DMS114 treated with DMSO at 0.1 percent for 48 hours (cell line): ENCODE data around the gene GFRA1.
"Not testable (repeated sequence)": the region's sequence is repeated elsewhere in the genome, so short reads cannot be mapped to it uniquely, and the experiment has no call there.

Experiments used
- DNase-seq: peaks from one replicate; lab custom pipeline; 2025; ENCODE audit not compliant: unreplicated experiment; lab: John Stamatoyannopoulos, UW

The GFRA1 gene

GRCh38 chr10:116043861-116044260, 229.1 kb downstream of the GFRA1 start:
- no peak for DNase-seq

GRCh38 chr10:116043304-116043703, 229.7 kb downstream of the GFRA1 start:
- no peak for DNase-seq

GRCh38 chr10:116041948-116042347, 231.1 kb downstream of the GFRA1 start:
- DNase-seq, result no peak

- no peak for DNase-seq
Measured at GRCh38 chr10:116039612-116040011, 233.4 kb downstream of the GFRA1 start.

- no peak for DNase-seq
Measured at GRCh38 chr10:116038259-116038658, 234.7 kb downstream of the GFRA1 start.

- not testable (repeated sequence) for DNase-seq
Measured at GRCh38 chr10:116035406-116035805, 237.6 kb downstream of the GFRA1 start.

- DNase-seq, result no peak
Measured at GRCh38 chr10:116030576-116030975, 242.4 kb downstream of the GFRA1 start.

GRCh38 chr10:116029826-116030225, 243.2 kb downstream of the GFRA1 start:
- no peak for DNase-seq

- DNase-seq, result no peak
Measured at GRCh38 chr10:116027355-116027754, 245.7 kb downstream of the GFRA1 start.

- no peak for DNase-seq
Measured at GRCh38 chr10:116026725-116027124, 246.3 kb downstream of the GFRA1 start.

GRCh38 chr10:116026315-116026714, 246.7 kb downstream of the GFRA1 start:
- no peak for DNase-seq

- DNase-seq, result no peak
Measured at GRCh38 chr10:116024271-116024878, 248.6 kb downstream of the GFRA1 start.

GRCh38 chr10:116017405-116017804, 255.6 kb downstream of the GFRA1 start:
- no peak for DNase-seq

- no peak for DNase-seq
Measured at GRCh38 chr10:116015583-116016333, 257.2 kb downstream of the GFRA1 start.

- no peak for DNase-seq
Measured at GRCh38 chr10:116014871-116015582, 258.0 kb downstream of the GFRA1 start.

- no peak for DNase-seq
Measured at GRCh38 chr10:116014326-116014725, 258.7 kb downstream of the GFRA1 start.

GRCh38 chr10:116011929-116012328, 261.1 kb downstream of the GFRA1 start:
- no peak for DNase-seq

GRCh38 chr10:116007256-116007891, 265.6 kb downstream of the GFRA1 start:
- no peak for DNase-seq
